Measurements from ENCODE around the gene E2F2. TPM values are rescaled to one million over a fixed set of nuclear protein-coding genes. Genes with fewer than 3 reads are reported as not detected.

E2F2 gene
- total and polyA plus RNA-seq, 2 experiments from 2014 or later: 0.51 to 1.2 TPM

DNA sequence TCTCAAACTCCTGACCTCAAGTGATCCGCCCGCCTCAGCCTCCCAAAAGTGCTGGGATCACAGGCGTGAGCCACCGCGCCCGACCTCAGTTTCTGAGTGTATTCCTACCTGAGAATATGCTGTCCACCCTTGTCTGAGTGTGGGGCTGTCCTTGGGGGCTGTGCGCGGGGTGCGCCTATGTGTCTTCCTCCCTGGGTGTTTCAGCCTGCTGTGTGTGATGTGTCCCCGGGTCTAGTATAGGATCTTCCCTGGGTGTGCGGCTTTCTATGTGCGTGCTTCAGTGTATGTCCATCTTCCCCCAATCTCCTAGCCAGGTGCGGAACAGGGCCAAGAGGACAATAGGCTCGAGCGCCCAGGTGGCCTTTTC lies 36.6 kb upstream of the E2F2 start:
- no peak overlapping the region for H3K27ac ChIP-seq
- H3K4me1 ChIP-seq (ENCODE audit: insufficient read depth): peaks cover 31% of the 10 kb centered on the region
- DNase-seq: no peak
- no peaks in the 10 kb centered on the region for H3K9me3 ChIP-seq (ENCODE audit: low read depth)
- H3K9me2 ChIP-seq (ENCODE audit: insufficient read depth): no peaks in the 10 kb centered on the region
- peak overlapping the region; percentile 48 for H2AFZ ChIP-seq
- no peaks in the 10 kb centered on the region for H4K20me1 ChIP-seq (ENCODE audit: insufficient read depth)
- in situ Hi-C loops (cut with MboI): no loop called here
- no peaks in the 10 kb centered on the region for H3K27me3 ChIP-seq (replicated peaks; ENCODE audit: insufficient read depth)
- peak overlapping the region; percentile 88 for H3K9ac ChIP-seq
- WGBS, 2 experiments (ENCODE audit: low coverage in 1 of 2, low lambda C conversion rate in 2 of 2, missing lambda C conversion rate in 2 of 2): 73 to 78% methylated on average over 14 to 15 of the region's 15 CpGs
- no peak for TF ChIP-seq EZH2 (IDR thresholded peaks at IDR 0.05; ENCODE audit: insufficient read depth, poor library complexity, severe bottlenecking)
- TF ChIP-seq EZH2phosphoT487 (IDR thresholded peaks at IDR 0.05; ENCODE audit: insufficient read depth, low read depth): no peak
- H3K4me2 ChIP-seq (ENCODE audit: unreplicated experiment): peak overlapping the region; percentile 71
- H3K36me3 ChIP-seq (ENCODE audit: low read depth): no peaks in the 10 kb centered on the region
- peak overlapping the region; percentile 64 for H3K4me3 ChIP-seq
- H3F3A ChIP-seq (ENCODE audit: insufficient read depth): peaks cover 31% of the 10 kb centered on the region
- 0 out of 2 replicates have a peak, but pooled peaks cover 10% of the 10 kb centered on the region for H3K79me2 ChIP-seq (ENCODE audit: insufficient read depth)

DNA sequence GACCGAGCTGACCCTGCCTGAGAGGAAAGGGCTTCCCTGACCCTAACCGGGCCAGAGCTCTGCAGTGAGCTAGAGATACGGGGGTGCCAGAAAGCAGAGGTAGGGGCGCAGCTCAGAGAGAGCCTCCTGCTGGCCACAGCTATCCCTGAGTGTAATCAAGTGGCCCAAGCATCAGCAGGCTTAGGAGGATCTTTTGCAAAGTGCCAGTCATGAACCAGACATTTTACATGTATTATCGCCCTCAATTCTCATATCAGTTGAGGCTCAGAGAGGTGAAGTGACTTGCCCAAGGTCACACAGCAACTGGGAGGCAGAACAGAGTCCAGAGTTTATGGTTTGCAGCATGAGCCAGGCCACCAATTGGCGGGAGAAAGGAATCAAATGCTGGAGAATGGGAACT lies 35.3 kb upstream of the E2F2 start:
- 0 out of 2 replicates have a peak, but pooled peaks cover 10% of the 10 kb centered on the region for H3K79me2 ChIP-seq (ENCODE audit: insufficient read depth)
- TF ChIP-seq EZH2 (IDR thresholded peaks at IDR 0.05; ENCODE audit: insufficient read depth, poor library complexity, severe bottlenecking): no peak
- no peak for TF ChIP-seq EZH2phosphoT487 (IDR thresholded peaks at IDR 0.05; ENCODE audit: insufficient read depth, low read depth)
- H3K4me1 ChIP-seq (ENCODE audit: insufficient read depth): peaks cover 40% of the 10 kb centered on the region
- H3F3A ChIP-seq (ENCODE audit: insufficient read depth): peaks cover 41% of the 10 kb centered on the region
- H3K4me3 ChIP-seq: no peak overlapping the region
- H3K9ac ChIP-seq: no peak overlapping the region
- H3K36me3 ChIP-seq (ENCODE audit: low read depth): no peaks in the 10 kb centered on the region
- H3K4me2 ChIP-seq (ENCODE audit: unreplicated experiment): no peak overlapping the region
- in situ Hi-C loops (cut with MboI): no loop called here
- no peaks in the 10 kb centered on the region for H3K9me3 ChIP-seq (ENCODE audit: low read depth)
- H3K9me2 ChIP-seq (ENCODE audit: insufficient read depth): no peaks in the 10 kb centered on the region
- WGBS, 2 experiments (ENCODE audit: low coverage in 1 of 2, low lambda C conversion rate in 2 of 2, missing lambda C conversion rate in 2 of 2): 94 to 96% methylated on average over 6 of the region's 6 CpGs
- no peak overlapping the region for H2AFZ ChIP-seq
- H3K27me3 ChIP-seq (replicated peaks; ENCODE audit: insufficient read depth): no peaks in the 10 kb centered on the region
- H4K20me1 ChIP-seq (ENCODE audit: insufficient read depth): no peaks in the 10 kb centered on the region
- DNase-seq: no peak
- no peak overlapping the region for H3K27ac ChIP-seq

- Histone ChIP-seq H3K9me3 (ENCODE audit: low read depth) (no peaks in the 10 kb centered on the region), H3K4me3 (no peak overlapping the region), H4K20me1 (ENCODE audit: insufficient read depth) (no peaks in the 10 kb centered on the region), H3K9me2 (ENCODE audit: insufficient read depth) (no peaks in the 10 kb centered on the region), H3K27ac (peak overlapping the region; percentile 100; the same call in 1 of the 2 replicates), H2AFZ (no peak overlapping the region), H3K36me3 (ENCODE audit: low read depth) (no peaks in the 10 kb centered on the region), H3F3A (ENCODE audit: insufficient read depth) (peaks cover 46% of the 10 kb centered on the region), H3K27me3 (replicated peaks; ENCODE audit: insufficient read depth) (no peaks in the 10 kb centered on the region), H3K4me1 (ENCODE audit: insufficient read depth) (peaks cover 45% of the 10 kb centered on the region), H3K4me2 (ENCODE audit: unreplicated experiment) (no peak overlapping the region), H3K79me2 (ENCODE audit: insufficient read depth) (0 out of 2 replicates have a peak, but pooled peaks cover 14% of the 10 kb centered on the region), H3K9ac (peak overlapping the region; percentile 7; the same call in 1 of the 2 replicates)
- TF ChIP-seq EZH2 (IDR thresholded peaks at IDR 0.05; ENCODE audit: insufficient read depth, poor library complexity, severe bottlenecking) (no peak), EZH2phosphoT487 (IDR thresholded peaks at IDR 0.05; ENCODE audit: insufficient read depth, low read depth) (no peak)
- WGBS, 2 experiments (ENCODE audit: low coverage in 1 of 2, low lambda C conversion rate in 2 of 2, missing lambda C conversion rate in 2 of 2): 97 to 100% methylated on average over 3 of the region's 3 CpGs
- DNase-seq: no peak
- in situ Hi-C loops (cut with MboI): no loop called here
Observed at GRCh38 chr1:23565776-23566175, 34.7 kb upstream of the E2F2 start.

GRCh38 chr1:23564529-23565122 lies 33.6 kb upstream of the E2F2 start:
- Histone ChIP-seq H3K4me2 (ENCODE audit: unreplicated experiment) (peak overlapping the region; percentile 43), H4K20me1 (ENCODE audit: insufficient read depth) (no peaks in the 10 kb centered on the region), H3K4me3 (0 out of 2 replicates have a peak overlapping the region, but pooled peaks have one; percentile 24), H3K9me2 (ENCODE audit: insufficient read depth) (no peaks in the 10 kb centered on the region), H3K27ac (peak overlapping the region; percentile 100), H3K27me3 (replicated peaks; ENCODE audit: insufficient read depth) (no peaks in the 10 kb centered on the region), H2AFZ (peak overlapping the region; percentile 86), H3K4me1 (ENCODE audit: insufficient read depth) (peaks cover 56% of the 10 kb centered on the region), H3F3A (ENCODE audit: insufficient read depth) (peaks cover 55% of the 10 kb centered on the region), H3K36me3 (ENCODE audit: low read depth) (no peaks in the 10 kb centered on the region), H3K9me3 (ENCODE audit: low read depth) (no peaks in the 10 kb centered on the region), H3K9ac (peak overlapping the region; percentile 100), H3K79me2 (ENCODE audit: insufficient read depth) (0 out of 2 replicates have a peak, but pooled peaks cover 18% of the 10 kb centered on the region)
- TF ChIP-seq EZH2phosphoT487 (IDR thresholded peaks at IDR 0.05; ENCODE audit: insufficient read depth, low read depth): no peak
- TF ChIP-seq EZH2 (IDR thresholded peaks at IDR 0.05; ENCODE audit: insufficient read depth, poor library complexity, severe bottlenecking): no peak
- WGBS, 2 experiments (ENCODE audit: low coverage in 1 of 2, low lambda C conversion rate in 2 of 2, missing lambda C conversion rate in 2 of 2): 17 to 21% methylated on average over 9 to 10 of the region's 10 CpGs
- in situ Hi-C loops (cut with MboI): no loop called here
- DNase-seq: no peak
